ENCODE measurements around the gene PDE12.

The PDE12 gene

DNA sequence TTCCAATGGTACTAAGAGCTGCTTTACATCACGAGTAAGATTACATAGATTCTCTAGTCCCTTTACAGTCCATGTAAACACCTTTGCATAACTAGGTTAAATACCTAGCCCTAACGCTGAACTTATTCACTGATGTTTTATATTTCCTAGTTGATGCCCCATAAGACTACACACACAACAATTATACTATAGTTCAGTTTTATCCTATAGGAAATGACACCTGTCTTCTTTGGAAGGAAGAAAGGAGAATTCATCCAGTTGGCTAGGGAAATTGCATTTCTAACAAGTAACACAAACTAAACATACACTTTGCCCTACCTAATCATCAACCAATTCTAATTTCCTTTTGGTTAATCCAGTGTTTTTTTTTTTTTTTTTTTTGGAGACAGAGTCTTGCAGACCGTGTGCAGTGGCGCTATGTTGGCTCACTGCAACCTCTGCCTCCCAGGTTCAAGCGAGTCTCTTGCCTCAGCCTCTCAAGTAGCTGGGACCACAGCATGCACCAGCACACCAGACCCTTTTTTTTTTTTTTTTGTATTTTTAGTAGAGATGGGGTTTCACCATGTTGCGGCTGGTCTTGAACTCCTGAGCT lies 13.9 kb downstream of the PDE12 start:
- H3K9me3 Mint-ChIP-seq: no peaks in the 10 kb centered on the region
- no peak overlapping the region for H3K4me3 Mint-ChIP-seq
- H3K27ac Mint-ChIP-seq: no peak overlapping the region
- H3K27me3 Mint-ChIP-seq (ENCODE audit: low read depth): no peaks in the 10 kb centered on the region
- H3K4me1 Mint-ChIP-seq (ENCODE audit: low read depth): peaks cover 2% of the 10 kb centered on the region
- peaks cover 46% of the 10 kb centered on the region for H3K36me3 Mint-ChIP-seq (ENCODE audit: low read depth)
- no peak for DNase-seq (ENCODE audit: low spot score)

DNA sequence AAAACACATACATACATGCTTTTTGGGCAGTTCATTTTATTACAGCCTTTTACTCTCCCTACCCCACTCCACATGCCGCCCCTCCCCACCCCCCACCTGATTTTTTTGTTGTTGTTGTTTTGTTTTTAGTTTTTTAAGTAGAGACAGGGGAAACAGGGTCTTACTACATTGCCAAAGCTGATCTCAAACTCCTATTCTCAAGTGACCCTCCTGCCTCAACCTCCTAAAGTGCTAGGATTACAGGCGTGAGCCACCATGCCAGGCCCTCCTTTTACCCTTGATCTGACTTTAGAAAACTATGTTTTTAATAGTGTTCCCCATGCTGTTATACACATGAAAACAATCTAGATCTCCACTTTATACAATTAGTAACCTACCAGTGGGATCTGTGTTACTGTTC lies 14.8 kb downstream of the PDE12 start:
- H3K9me3 Mint-ChIP-seq: no peaks in the 10 kb centered on the region
- no peak overlapping the region for H3K27ac Mint-ChIP-seq
- H3K27me3 Mint-ChIP-seq (ENCODE audit: low read depth): no peaks in the 10 kb centered on the region
- no peak for DNase-seq (ENCODE audit: low spot score)
- H3K36me3 Mint-ChIP-seq (ENCODE audit: low read depth): peaks cover 53% of the 10 kb centered on the region
- peaks cover 2% of the 10 kb centered on the region for H3K4me1 Mint-ChIP-seq (ENCODE audit: low read depth)
- no peak overlapping the region for H3K4me3 Mint-ChIP-seq

DNA sequence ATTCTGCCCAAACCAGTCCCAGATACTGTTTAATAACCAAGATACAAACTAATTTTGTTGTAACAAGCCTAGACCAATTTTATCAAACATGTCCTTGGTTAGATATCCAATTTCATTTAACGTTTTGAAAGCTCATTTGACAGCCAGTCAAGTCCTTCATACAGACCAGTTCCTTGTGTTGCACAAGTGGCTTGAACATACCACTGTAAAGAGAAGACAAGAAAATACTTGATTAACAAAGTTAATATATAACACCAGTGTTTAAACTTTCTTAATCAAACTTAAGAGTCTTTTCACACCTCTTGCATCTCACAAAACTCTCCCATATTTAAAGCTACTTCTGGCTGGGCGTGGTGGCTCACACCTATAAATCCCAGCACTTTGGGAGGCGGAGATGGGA lies 16.0 kb downstream of the PDE12 start:
- peaks cover 52% of the 10 kb centered on the region for H3K36me3 Mint-ChIP-seq (ENCODE audit: low read depth)
- H3K27me3 Mint-ChIP-seq (ENCODE audit: low read depth): no peaks in the 10 kb centered on the region
- no peak overlapping the region for H3K27ac Mint-ChIP-seq
- H3K9me3 Mint-ChIP-seq: no peaks in the 10 kb centered on the region
- no peak for DNase-seq (ENCODE audit: low spot score)
- H3K4me1 Mint-ChIP-seq (ENCODE audit: low read depth): peaks cover 9% of the 10 kb centered on the region
- H3K4me3 Mint-ChIP-seq: no peak overlapping the region

DNA sequence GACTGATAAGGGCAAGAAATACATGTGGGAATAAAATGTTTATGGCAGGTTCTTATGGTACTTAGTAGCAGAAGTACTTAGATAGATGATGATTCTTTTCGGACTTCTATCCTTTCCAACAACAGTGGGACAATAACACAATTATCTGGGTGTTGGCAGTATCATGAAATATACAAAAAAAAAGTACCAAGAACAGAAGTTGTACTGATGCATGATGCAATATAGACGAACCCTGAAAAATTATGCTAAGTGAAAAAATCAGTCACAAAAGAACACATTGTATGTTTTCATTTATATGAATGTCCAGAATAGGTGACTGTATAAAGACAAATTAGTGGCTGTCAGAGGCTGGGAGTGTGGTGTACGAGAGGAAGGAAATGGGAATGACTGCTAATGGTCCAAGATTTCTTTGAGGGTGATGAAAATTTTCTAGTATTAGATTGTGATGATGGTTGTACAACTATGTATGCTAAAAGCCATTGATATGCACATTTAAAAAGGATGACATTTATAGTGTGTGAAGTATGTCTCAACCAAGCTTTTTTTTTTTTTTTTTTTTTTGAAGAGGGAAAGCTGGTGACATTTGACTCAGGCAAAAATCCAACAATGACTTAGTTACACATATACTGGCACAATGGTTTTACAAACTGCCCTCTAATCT lies 20.0 kb downstream of the PDE12 start:
- H3K27ac Mint-ChIP-seq: peak overlapping the region; percentile 46
- no peak overlapping the region for H3K4me3 Mint-ChIP-seq
- H3K4me1 Mint-ChIP-seq (ENCODE audit: low read depth): peaks cover 14% of the 10 kb centered on the region
- no peak for DNase-seq (ENCODE audit: low spot score)
- H3K9me3 Mint-ChIP-seq: no peaks in the 10 kb centered on the region
- peaks cover 61% of the 10 kb centered on the region for H3K36me3 Mint-ChIP-seq (ENCODE audit: low read depth)
- no peaks in the 10 kb centered on the region for H3K27me3 Mint-ChIP-seq (ENCODE audit: low read depth)

DNA sequence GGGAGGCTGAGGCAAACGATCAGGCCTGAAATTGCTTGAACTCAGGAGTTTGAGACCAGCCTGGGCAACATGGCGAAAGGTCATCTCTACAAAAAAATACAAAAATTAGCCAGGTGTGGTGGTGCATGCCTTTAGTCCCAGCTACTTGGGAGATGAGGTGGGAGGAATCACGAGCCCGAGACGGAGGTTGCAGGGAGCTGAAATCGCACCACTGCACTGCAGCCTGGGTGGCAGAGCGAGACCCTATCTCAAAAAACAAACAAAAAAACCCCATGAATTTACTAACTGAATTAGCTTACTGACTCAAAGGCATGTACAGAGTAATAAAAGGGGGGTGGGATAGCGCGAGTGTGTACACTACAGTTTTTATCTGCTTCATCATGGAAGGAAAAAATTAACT lies 21.7 kb downstream of the PDE12 start:
- peak overlapping the region; percentile 13 for H3K27ac Mint-ChIP-seq
- peaks cover 14% of the 10 kb centered on the region for H3K4me1 Mint-ChIP-seq (ENCODE audit: low read depth)
- H3K4me3 Mint-ChIP-seq: no peak overlapping the region
- no peaks in the 10 kb centered on the region for H3K27me3 Mint-ChIP-seq (ENCODE audit: low read depth)
- peaks cover 56% of the 10 kb centered on the region for H3K36me3 Mint-ChIP-seq (ENCODE audit: low read depth)
- no peaks in the 10 kb centered on the region for H3K9me3 Mint-ChIP-seq
- no peak for DNase-seq (ENCODE audit: low spot score)

DNA sequence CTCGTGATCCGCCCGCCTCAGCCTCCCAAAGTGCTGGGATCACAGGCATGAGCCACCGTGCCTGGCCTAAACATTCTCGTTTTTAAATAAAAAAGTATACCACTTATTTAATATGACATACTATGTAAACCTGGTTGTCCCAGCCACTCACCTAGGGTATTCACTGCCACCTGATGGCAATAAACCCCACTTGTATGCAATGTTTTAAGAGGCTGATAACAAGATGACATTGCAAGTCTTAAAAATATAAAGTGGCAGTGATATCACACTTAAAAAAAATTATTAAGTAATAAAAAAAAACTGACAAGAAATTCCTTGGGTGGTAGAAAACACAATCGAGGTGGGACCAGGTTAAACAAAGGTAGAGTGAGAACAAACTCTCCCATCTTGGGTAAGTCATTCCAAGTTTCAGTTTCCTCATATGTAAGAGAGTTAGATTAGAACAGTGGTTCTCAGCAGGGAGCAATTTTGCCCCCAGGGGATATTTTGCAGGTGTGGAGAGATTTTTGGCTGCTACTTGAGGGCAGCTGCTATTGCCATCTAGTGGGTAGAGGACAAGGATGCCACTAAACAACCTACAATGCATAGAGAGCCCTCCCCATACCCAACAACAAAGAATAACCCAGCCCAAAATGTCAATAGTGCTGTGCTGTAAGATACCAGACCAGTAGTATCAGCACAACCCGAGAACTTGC lies 26.5 kb downstream of the PDE12 start:
- no peaks in the 10 kb centered on the region for H3K27me3 Mint-ChIP-seq (ENCODE audit: low read depth)
- no peak overlapping the region for H3K4me3 Mint-ChIP-seq
- H3K9me3 Mint-ChIP-seq: no peaks in the 10 kb centered on the region
- no peak for DNase-seq (ENCODE audit: low spot score)
- peaks cover 46% of the 10 kb centered on the region for H3K36me3 Mint-ChIP-seq (ENCODE audit: low read depth)
- no peak overlapping the region for H3K27ac Mint-ChIP-seq
- H3K4me1 Mint-ChIP-seq (ENCODE audit: low read depth): peaks cover 2% of the 10 kb centered on the region

DNA sequence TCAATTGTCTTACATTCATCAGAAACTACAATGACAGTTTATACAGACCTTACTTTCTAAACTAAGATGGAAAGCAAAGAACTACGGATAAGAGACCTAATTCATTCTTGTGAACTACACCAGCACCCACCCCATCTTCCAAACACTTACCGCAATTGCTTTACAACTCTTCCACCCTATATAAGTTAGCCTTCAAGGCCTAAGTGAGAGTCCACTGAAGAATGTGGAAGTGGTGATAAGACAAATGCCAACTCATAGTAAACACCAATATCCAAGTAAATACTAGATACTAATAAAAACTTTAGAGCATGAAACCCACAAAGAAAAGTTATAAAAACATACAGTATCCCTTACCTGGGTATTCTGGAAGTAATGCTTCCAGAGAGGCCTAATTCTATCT lies 27.5 kb downstream of the PDE12 start:
- Mint-ChIP-seq H3K4me1 (ENCODE audit: low read depth) (no peaks in the 10 kb centered on the region), H3K9me3 (no peaks in the 10 kb centered on the region), H3K4me3 (no peak overlapping the region), H3K36me3 (ENCODE audit: low read depth) (peaks cover 40% of the 10 kb centered on the region), H3K27ac (no peak overlapping the region), H3K27me3 (ENCODE audit: low read depth) (no peaks in the 10 kb centered on the region)
- DNase-seq (ENCODE audit: low spot score): no peak

DNA sequence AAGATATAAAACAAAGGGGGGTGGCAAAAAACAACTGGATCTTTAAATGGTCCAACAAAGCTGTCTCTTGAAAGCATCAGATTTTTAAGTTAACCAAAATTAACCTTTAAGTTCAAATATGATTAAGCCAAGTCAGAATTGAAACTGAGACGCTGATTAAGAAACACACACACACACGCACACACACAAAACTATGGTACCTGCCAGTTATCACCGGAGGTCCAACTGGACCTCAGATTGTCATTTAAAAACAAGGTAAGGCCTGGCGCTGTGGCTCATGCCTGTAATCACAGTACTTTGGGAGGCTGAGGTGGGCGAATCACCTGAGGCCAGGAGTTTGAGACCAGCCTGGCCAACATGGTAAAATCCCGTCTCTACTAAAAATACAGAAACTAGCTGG lies 30.7 kb downstream of the PDE12 start:
- Mint-ChIP-seq H3K27me3 (ENCODE audit: low read depth) (no peaks in the 10 kb centered on the region), H3K4me3 (no peak overlapping the region), H3K36me3 (ENCODE audit: low read depth) (peaks cover 23% of the 10 kb centered on the region), H3K9me3 (no peaks in the 10 kb centered on the region), H3K27ac (no peak overlapping the region), H3K4me1 (ENCODE audit: low read depth) (peaks cover 3% of the 10 kb centered on the region)
- DNase-seq (ENCODE audit: low spot score): no peak

DNA sequence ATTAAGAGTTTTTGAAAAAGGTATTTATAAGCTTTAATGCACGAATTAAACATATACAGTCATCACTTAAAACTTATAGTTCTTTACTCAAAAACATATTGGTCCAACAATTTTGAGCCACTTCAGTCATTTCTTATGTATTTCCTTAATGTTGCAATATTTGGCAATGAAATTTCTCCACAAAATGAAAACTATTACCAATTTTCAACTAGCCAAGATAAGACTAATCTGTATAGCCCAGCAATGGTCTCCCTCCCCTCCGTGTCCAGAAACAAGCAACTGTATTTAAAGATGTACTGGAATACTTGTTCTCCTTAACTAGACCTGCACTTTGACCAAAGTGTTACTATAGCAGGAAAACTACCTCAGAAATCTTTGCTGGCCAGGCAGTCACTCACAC lies 31.8 kb downstream of the PDE12 start:
- peaks cover 20% of the 10 kb centered on the region for H3K36me3 Mint-ChIP-seq (ENCODE audit: low read depth)
- no peak for DNase-seq (ENCODE audit: low spot score)
- no peaks in the 10 kb centered on the region for H3K27me3 Mint-ChIP-seq (ENCODE audit: low read depth)
- H3K27ac Mint-ChIP-seq: no peak overlapping the region
- no peaks in the 10 kb centered on the region for H3K9me3 Mint-ChIP-seq
- no peak overlapping the region for H3K4me3 Mint-ChIP-seq
- peaks cover 7% of the 10 kb centered on the region for H3K4me1 Mint-ChIP-seq (ENCODE audit: low read depth)

DNA sequence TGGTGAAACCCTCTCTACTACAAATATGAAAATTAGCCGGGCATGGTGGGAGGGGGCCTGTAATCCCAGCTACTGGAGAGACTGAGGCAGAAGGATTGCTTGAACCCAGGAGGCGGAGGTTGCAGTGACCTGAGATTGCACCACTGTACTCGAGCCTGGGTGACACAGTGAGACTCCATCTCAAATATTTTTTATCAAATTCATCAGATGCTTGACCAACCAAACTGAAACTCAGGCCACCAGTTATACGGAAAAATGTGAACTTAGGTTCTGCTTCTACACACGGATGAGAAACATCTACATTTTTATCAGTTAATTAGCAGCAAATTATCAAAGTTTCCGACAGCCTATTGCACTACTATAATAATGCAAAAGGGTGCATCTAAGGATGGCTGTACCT lies 36.2 kb downstream of the PDE12 start:
- H3K4me1 Mint-ChIP-seq (ENCODE audit: low read depth): peaks cover 26% of the 10 kb centered on the region
- H3K9me3 Mint-ChIP-seq: no peaks in the 10 kb centered on the region
- H3K4me3 Mint-ChIP-seq: no peak overlapping the region
- no peak for DNase-seq (ENCODE audit: low spot score)
- H3K27ac Mint-ChIP-seq: no peak overlapping the region
- H3K27me3 Mint-ChIP-seq (ENCODE audit: low read depth): no peaks in the 10 kb centered on the region
- H3K36me3 Mint-ChIP-seq (ENCODE audit: low read depth): peaks cover 17% of the 10 kb centered on the region

DNA sequence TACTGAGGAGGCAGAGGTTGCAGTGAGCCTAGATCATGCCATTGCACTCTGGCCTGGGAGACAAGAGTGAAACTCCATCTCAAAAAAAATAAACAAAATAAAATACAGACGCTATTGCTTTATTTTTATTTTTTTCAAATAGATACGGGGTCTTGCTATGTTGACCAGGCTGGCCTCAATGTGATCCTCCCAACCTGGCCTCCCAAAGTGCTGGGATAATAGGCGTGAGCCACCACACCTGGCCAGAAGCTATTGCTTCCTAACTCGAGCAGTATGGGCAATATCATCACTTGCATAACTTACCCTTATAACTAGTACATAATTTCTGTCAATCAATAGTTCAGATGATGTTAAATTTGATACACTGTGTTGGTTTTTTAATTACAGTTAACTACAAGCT lies 38.1 kb downstream of the PDE12 start:
- H3K9me3 Mint-ChIP-seq: no peaks in the 10 kb centered on the region
- H3K27me3 Mint-ChIP-seq (ENCODE audit: low read depth): no peaks in the 10 kb centered on the region
- H3K36me3 Mint-ChIP-seq (ENCODE audit: low read depth): peaks cover 21% of the 10 kb centered on the region
- H3K27ac Mint-ChIP-seq: no peak overlapping the region
- no peak for DNase-seq (ENCODE audit: low spot score)
- peak overlapping the region; percentile 99 for H3K4me3 Mint-ChIP-seq
- H3K4me1 Mint-ChIP-seq (ENCODE audit: low read depth): peaks cover 31% of the 10 kb centered on the region

DNA sequence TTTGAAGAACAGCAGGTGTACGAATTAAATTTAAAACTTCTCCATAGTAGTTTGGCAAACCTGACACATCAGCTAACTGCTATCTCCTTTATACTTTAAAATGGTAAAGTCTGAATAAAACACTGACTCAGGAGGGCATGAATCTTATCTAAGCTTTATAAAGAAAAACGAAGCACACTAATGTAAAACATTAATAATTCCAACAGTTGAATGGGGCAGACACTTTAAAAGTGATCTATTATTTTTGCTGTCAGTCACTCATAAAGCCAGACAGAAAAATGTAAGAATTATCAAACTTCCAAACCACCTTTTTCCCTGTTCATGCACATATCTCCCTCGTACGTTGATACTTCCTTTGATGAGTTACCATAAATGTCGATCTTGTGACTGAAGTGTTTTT lies 38.5 kb downstream of the PDE12 start:
- Mint-ChIP-seq H3K27me3 (ENCODE audit: low read depth) (no peaks in the 10 kb centered on the region), H3K36me3 (ENCODE audit: low read depth) (peaks cover 20% of the 10 kb centered on the region), H3K4me1 (ENCODE audit: low read depth) (peaks cover 34% of the 10 kb centered on the region), H3K4me3 (peak overlapping the region; percentile 99), H3K9me3 (no peaks in the 10 kb centered on the region), H3K27ac (no peak overlapping the region)
- no peak for DNase-seq (ENCODE audit: low spot score)

DNA sequence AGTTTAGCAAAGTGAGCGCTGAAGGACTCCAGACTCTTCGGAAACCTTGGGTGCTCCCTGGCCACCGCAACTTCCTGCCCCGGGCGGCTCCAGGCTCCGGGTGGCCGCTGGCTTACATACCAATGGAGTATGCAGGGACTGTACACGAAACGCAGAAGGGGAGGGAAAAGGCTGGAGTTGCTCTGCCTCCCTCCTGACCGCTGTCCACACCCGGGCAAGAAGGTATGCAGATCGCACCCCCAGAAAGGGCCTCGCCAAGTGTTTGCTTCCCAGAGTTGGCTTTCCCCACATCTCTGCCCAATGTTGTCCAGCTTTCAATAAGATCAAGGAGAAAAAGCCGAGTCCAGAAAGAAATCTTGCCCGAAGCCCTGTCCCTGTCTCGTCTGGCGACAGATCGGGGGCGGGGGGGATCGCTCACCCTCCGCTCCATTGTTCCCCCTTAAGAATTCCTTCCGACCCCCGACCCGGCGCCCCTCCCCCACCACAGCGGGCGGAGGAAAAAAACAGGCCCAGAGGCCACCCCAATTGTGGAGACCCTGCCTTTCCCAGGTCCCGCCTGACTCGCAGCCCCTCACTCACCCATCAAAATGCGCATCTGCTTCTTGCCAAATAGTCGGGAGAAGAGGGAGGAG lies 40.5 kb downstream of the PDE12 start:
- Mint-ChIP-seq H3K4me1 (ENCODE audit: low read depth) (peaks cover 32% of the 10 kb centered on the region), H3K4me3 (peak overlapping the region; percentile 99), H3K27me3 (ENCODE audit: low read depth) (no peaks in the 10 kb centered on the region), H3K36me3 (ENCODE audit: low read depth) (peaks cover 20% of the 10 kb centered on the region), H3K27ac (peak overlapping the region; percentile 99), H3K9me3 (no peaks in the 10 kb centered on the region)
- DNase-seq (ENCODE audit: low spot score): peak; percentile 70

Data from T-helper 2 cell treated with Interferon-gamma antibody and Interleukin-4, amounts not matched to agents 5 μg/mL and 100 μg/mL, for 36 hours (primary cell).